Right lobe of liver (tissue), 6 donors: ENCODE measurements around the gene PPM1A. TPM values are rescaled to one million over a fixed set of nuclear protein-coding genes. Genes with fewer than 3 reads are reported as not detected.

ENCODE experiments used
- ATAC-seq, 4 donors: fragments of 200-7000 bp; cut with Tn5 transposase; one replicate each; pipeline ENCODE4 v1.9.1; 2020; ENCODE audit warnings: mild to moderate bottlenecking in 4 of 4, moderate library complexity in 4 of 4
- DNase-seq, 3 donors: peaks; one replicate each; pipeline ENCODE4 v3.0.0-alpha.2; 2020
- H3K27ac ChIP-seq, 3 donors: fragments of 200-600 bp; one replicate each; pipeline ENCODE4 v1.8.0; 2022
- H3K27me3 ChIP-seq, 2 donors: fragments of 200-600 bp; one replicate each; pipeline ENCODE4 v1.8.0; 2022
- H3K36me3 ChIP-seq, 4 donors: fragments of 200-600 bp; sonication (generic) in 1 of 4; one replicate each; pipeline versions ENCODE4 v1.5.1 to v1.8.0; 2017 to 2022; ENCODE audit warnings: control low read depth in 1 of 4
- H3K4me1 ChIP-seq, 4 donors: fragments of 200-600 bp; sonication (generic) in 1 of 4; one replicate each; pipeline versions ENCODE4 v1.5.1 to v1.8.0; 2017 to 2022; ENCODE audit warnings: control low read depth in 1 of 4
- H3K4me3 ChIP-seq, 3 donors: fragments of 200-600 bp; one replicate each; pipeline ENCODE4 v1.8.0; 2022
- H3K9me3 ChIP-seq, 4 donors: fragments of 200-600 bp; sonication (generic) in 1 of 4; one replicate each; pipeline versions ENCODE4 v1.5.1 to v1.8.0; 2017 to 2022; ENCODE audit warnings: control low read depth in 1 of 4
- CTCF ChIP-seq, 4 donors: fragments of 200-600 bp in 3 of 4; fragments of 450-650 bp in 1 of 4; IDR thresholded peaks; one replicate each; pipeline versions ENCODE4 v1.5.1 to v1.8.0; 2016 to 2022; ENCODE audit warnings: antibody characterized with exemption in 4 of 4, mild to moderate bottlenecking in 2 of 4
- POLR2A ChIP-seq: fragments of 450-650 bp; IDR thresholded peaks from one replicate; pipeline ENCODE4 v1.6.1; 2017; ENCODE audit warnings: antibody characterized with exemption, mild to moderate bottlenecking
- WGBS: methylation state at CpG from one replicate; pipeline ENCODE4 v1.1.6; 2018; ENCODE audit warnings: low coverage, low lambda C conversion rate; ENCODE audit not compliant: insufficient coverage; ENCODE audit errors: missing lambda C conversion rate; 5-methylcytosine and 5-hydroxymethylcytosine counted together
- intact Hi-C, 2 donors: fragments of 100-400 bp; cut with DNase I; formaldehyde crosslinking; loops; one replicate each; pipeline versions ENCODE4 v1.11.2 to v1.14.1; 2022
- total RNA-seq, 6 experiments: library from RNA; depleted of rRNA in 2 of 6; stranded (reverse); fragments of >200 nt in 2 of 6; fragmentation: NEBNext Ultra II Directional in 3 of 6; extraction: Animal tissue kit (Norgen Biotek cat#: 25700) in 3 of 6; gene quantifications; one replicate each; pipeline versions ENCODE4 v1.1.0 to v1.2.4, GENCODE V29; 2016 to 2023
- donor health status: DM: no; HTN: yes; CAD: no.
- donor health status: DM: no; HTN: no; CAD: no.
- donor health status: DM: no; HTN: no; CAD: no.
- donor health status: DM: no; HTN: yes; CAD: no.
- donor health status: DM: no; HTN: yes; CAD: no.

PPM1A gene
- total RNA-seq, 6 experiments from 2014 or later: 32.6 to 54.7 (median 39.4) TPM

GRCh38 chr14:60339571-60339970 is 90.5 kb downstream of the PPM1A start:
- TF ChIP-seq POLR2A: no peak
- TF ChIP-seq CTCF (IDR thresholded peaks at IDR 0.05): no peak

GRCh38 chr14:60343571-60344071 is 94.6 kb downstream of the PPM1A start:
- intact Hi-C loops: no loop called here
- no peak for TF ChIP-seq CTCF (IDR thresholded peaks at IDR 0.05)
- no peak for TF ChIP-seq POLR2A
- Histone ChIP-seq H3K27ac (no peak overlapping the region), H3K9me3 (no peaks in the 10 kb centered on the region), H3K4me3 (no peak overlapping the region), H3K27me3 (no peaks in the 10 kb centered on the region), H3K4me1 (no peaks in the 10 kb centered on the region), H3K36me3 (no peaks in the 10 kb centered on the region)
- ATAC-seq (no peak), DNase-seq (no peak)
- WGBS: 62% methylated on average over 6 of the region's 6 CpGs

More at GRCh38 chr14:60339571-60339970, 90.5 kb downstream of the PPM1A start:
- 61% methylated on average over 2 of the region's 2 CpGs for WGBS
- Histone ChIP-seq H3K4me3 (no peak overlapping the region), H3K4me1 (no peaks in the 10 kb centered on the region), H3K9me3 (no peaks in the 10 kb centered on the region), H3K36me3 (no peaks in the 10 kb centered on the region), H3K27ac (no peak overlapping the region), H3K27me3 (no peaks in the 10 kb centered on the region)
- no peak for ATAC-seq
- DNase-seq: no peak
- intact Hi-C loops: no loop called here

- H3K4me1 ChIP-seq: no peaks in the 10 kb centered on the region
- H3K9me3 ChIP-seq: no peaks in the 10 kb centered on the region
- no peaks in the 10 kb centered on the region for H3K27me3 ChIP-seq
- TF ChIP-seq POLR2A (no peak), CTCF (IDR thresholded peaks at IDR 0.05) (no peak)
- H3K27ac ChIP-seq: no peak overlapping the region
- WGBS: 46% methylated on average over 2 of the region's 2 CpGs
- no peak for DNase-seq
- no peaks in the 10 kb centered on the region for H3K36me3 ChIP-seq
- no peak for ATAC-seq
- H3K4me3 ChIP-seq: no peak overlapping the region
- intact Hi-C loops: no loop called here
Observed at GRCh38 chr14:60344751-60345150, 95.7 kb downstream of the PPM1A start.

GRCh38 chr14:60346706-60347105 is 97.7 kb downstream of the PPM1A start:
- intact Hi-C loops: no loop called here
- Histone ChIP-seq H3K9me3 (no peaks in the 10 kb centered on the region), H3K4me3 (no peak overlapping the region), H3K27ac (no peak overlapping the region), H3K27me3 (no peaks in the 10 kb centered on the region), H3K36me3 (no peaks in the 10 kb centered on the region), H3K4me1 (no peaks in the 10 kb centered on the region)
- ATAC-seq (peak in 1 of 4 donors; percentile 44), DNase-seq (no peak)
- WGBS: 49% methylated on average over 2 of the region's 2 CpGs
- TF ChIP-seq POLR2A: no peak
- TF ChIP-seq CTCF (IDR thresholded peaks at IDR 0.05): no peak

- ATAC-seq (no peak), DNase-seq (no peak)
- Histone ChIP-seq H3K4me3 (no peak overlapping the region), H3K4me1 (no peaks in the 10 kb centered on the region), H3K27ac (no peak overlapping the region), H3K36me3 (no peaks in the 10 kb centered on the region), H3K9me3 (no peaks in the 10 kb centered on the region), H3K27me3 (no peaks in the 10 kb centered on the region)
- 85% methylated on average over 4 of the region's 4 CpGs for WGBS
- intact Hi-C loops: no loop called here
- no peak for TF ChIP-seq POLR2A
- TF ChIP-seq CTCF (IDR thresholded peaks at IDR 0.05): no peak
Observed at GRCh38 chr14:60348211-60348610, 99.2 kb downstream of the PPM1A start.
